Measurements from ENCODE around the gene CDC42BPB. TPM values are rescaled to one million over a fixed set of nuclear protein-coding genes. Genes with fewer than 3 reads are reported as not detected.
A peak's percentile ranks its signal among the peaks of the same experiment; 100 is the strongest.

Gene CDC42BPB
- total RNA-seq, 1 experiment from 2014 or later = 96.9 TPM

- H3K9me3 Mint-ChIP-seq = no peaks in the 10 kb centered on the region
- ATAC-seq = no peak
- 0 out of 2 replicates have a peak overlapping the region, but pooled peaks have one; percentile 71 for H3K4me3 Mint-ChIP-seq
Observed at GRCh38 chr14:102923925-102924486, 133.3 kb downstream of the CDC42BPB start.

GRCh38 chr14:102923201-102923924 lies 134.0 kb downstream of the CDC42BPB start:
- ChIA-PET POLR2A (no interaction called here), CTCF (interaction anchor here (0.8 to 2.2 kb wide), 4 partner anchors 44 to 229 kb away, joined by 3 to 17 read pairs (median 4); no protein-coding TSS in a partner anchor)
- peaks cover 11% of the 10 kb centered on the region for H3K4me1 Mint-ChIP-seq
- no peak for DNase-seq (ENCODE audit: low spot score)
- TF ChIP-seq ATF3 (CRISPR knock-in tag; conservative IDR thresholded peaks at IDR 0.05) = no peak
- no peak for TF ChIP-seq MYBL2 (CRISPR knock-in tag; IDR thresholded peaks at IDR 0.05)
- no peak for TF ChIP-seq RORB (CRISPR knock-in tag; IDR thresholded peaks at IDR 0.05)
- peak; percentile 29; the same call in 1 of the 2 replicates for TF ChIP-seq ZNF121 (CRISPR knock-in tag; IDR thresholded peaks at IDR 0.05)
- TF ChIP-seq HMGXB4 (CRISPR knock-in tag; IDR thresholded peaks at IDR 0.05) = peak; percentile 42; the same call in 1 of the 2 replicates
- no peak for TF ChIP-seq CREM (CRISPR knock-in tag; IDR thresholded peaks at IDR 0.05)
- peak overlapping the region; percentile 71 for H3K4me3 Mint-ChIP-seq
- H3K27me3 Mint-ChIP-seq (ENCODE audit: low read depth) = peaks cover 27% of the 10 kb centered on the region
- H3K27ac Mint-ChIP-seq = no peak overlapping the region
- no peaks in the 10 kb centered on the region for H3K9me3 Mint-ChIP-seq
- ATAC-seq = peak; percentile 5
- no peaks in the 10 kb centered on the region for H3K36me3 Mint-ChIP-seq

More at GRCh38 chr14:102923925-102924486, 133.3 kb downstream of the CDC42BPB start:
- ChIA-PET POLR2A (no interaction called here), CTCF (interaction anchor here (1.2 to 2.2 kb wide), 5 partner anchors 139 to 399 kb away, joined by 4 to 17 read pairs (median 4); no protein-coding TSS in a partner anchor)
- Mint-ChIP-seq H3K27me3 (ENCODE audit: low read depth) (peaks cover 32% of the 10 kb centered on the region), H3K27ac (no peak overlapping the region), H3K4me1 (peaks cover 11% of the 10 kb centered on the region), H3K36me3 (no peaks in the 10 kb centered on the region)
- DNase-seq (ENCODE audit: low spot score) = no peak
- TF ChIP-seq ATF1 (CRISPR knock-in tag; IDR thresholded peaks at IDR 0.05) = no peak

- H3K36me3 Mint-ChIP-seq = no peaks in the 10 kb centered on the region
- peaks cover 22% of the 10 kb centered on the region for H3K27me3 Mint-ChIP-seq (ENCODE audit: low read depth)
- ChIA-PET POLR2A (no interaction called here), CTCF (interaction anchor here (0.8 to 1.5 kb wide), 3 partner anchors 44 to 228 kb away, joined by 3 to 5 read pairs (median 4); no protein-coding TSS in a partner anchor)
- peak within 1 kb of the TSS; percentile 71 for H3K4me3 Mint-ChIP-seq
- no peak for TF ChIP-seq CTCF (IDR thresholded peaks at IDR 0.05)
- TF ChIP-seq ELF4 (CRISPR knock-in tag; IDR thresholded peaks at IDR 0.05; ENCODE audit: low read depth) = no peak
- TF ChIP-seq CREM (CRISPR knock-in tag; IDR thresholded peaks at IDR 0.05) = no peak
- no peak for TF ChIP-seq NFYB (CRISPR knock-in tag; conservative IDR thresholded peaks at IDR 0.05; ENCODE audit: low read depth)
- peak; percentile 30 for TF ChIP-seq USF2 (CRISPR knock-in tag; IDR thresholded peaks at IDR 0.05)
- no peak for TF ChIP-seq E2F4 (CRISPR knock-in tag; IDR thresholded peaks at IDR 0.05; ENCODE audit: borderline replicate concordance, low read depth)
- TF ChIP-seq ZNF416 (CRISPR knock-in tag; IDR thresholded peaks at IDR 0.05) = no peak
- no peak for TF ChIP-seq GRHL2 (CRISPR knock-in tag; IDR thresholded peaks at IDR 0.05; ENCODE audit: insufficient replicate concordance, severe bottlenecking)
- TF ChIP-seq NR3C1 (CRISPR knock-in tag; conservative IDR thresholded peaks at IDR 0.05; ENCODE audit: low read depth) = no peak
- TF ChIP-seq GABPB1 (CRISPR knock-in tag; IDR thresholded peaks at IDR 0.05) = peak; percentile 14; the same call in 1 of the 2 replicates
- no peak for TF ChIP-seq JAZF1 (CRISPR knock-in tag; IDR thresholded peaks at IDR 0.05)
- TF ChIP-seq MYBL2 (CRISPR knock-in tag; IDR thresholded peaks at IDR 0.05) = 0 out of 2 replicates have a peak, but pooled peaks have one; percentile 49
- TF ChIP-seq PRRX2 (CRISPR knock-in tag; IDR thresholded peaks at IDR 0.05) = no peak
- no peak for TF ChIP-seq PRDM15 (CRISPR knock-in tag; IDR thresholded peaks at IDR 0.05)
- peak; percentile 8 for ATAC-seq
- H3K9me3 Mint-ChIP-seq = no peaks in the 10 kb centered on the region
- H3K4me1 Mint-ChIP-seq = peaks cover 11% of the 10 kb centered on the region
- peak; percentile 51 for DNase-seq (ENCODE audit: low spot score)
- no peak within 1 kb of the TSS for H3K27ac Mint-ChIP-seq
Observed at GRCh38 chr14:102922490-102923200, 134.7 kb downstream of the CDC42BPB start, which contains the start of gene AMN. Gene AMN, plus strand, starts transcription at chr14:102922663. Its CDS starts 26 bp downstream, at chr14:102922689.

Measured in WTC11 (cell line).